Measurements from ENCODE around the gene DNAH10.

DNAH10 gene

DNA sequence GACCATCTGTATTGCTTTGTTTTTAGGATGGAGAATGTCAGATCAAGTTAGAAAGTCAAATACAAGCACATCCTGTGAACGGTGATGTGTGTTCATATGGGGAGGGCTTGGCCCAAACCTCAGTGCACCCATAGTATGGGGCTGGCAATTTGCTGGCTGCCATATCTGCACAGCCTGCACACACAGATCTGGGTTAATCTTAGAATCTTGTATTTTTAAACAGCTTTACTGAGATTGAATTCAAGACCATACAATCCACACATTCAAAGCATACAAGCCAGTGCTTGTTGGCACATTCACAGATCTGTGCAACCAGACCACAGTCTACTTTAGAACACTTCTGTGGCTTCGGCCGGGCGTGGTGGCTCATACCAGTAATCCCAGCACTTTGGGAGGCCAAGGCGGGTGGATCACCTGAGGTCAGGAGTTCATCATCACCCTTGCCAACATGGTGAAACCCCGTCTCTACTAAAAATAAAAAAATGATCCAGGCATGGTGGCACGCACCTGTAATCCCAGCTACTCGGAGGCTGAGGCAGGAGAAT is 120.1 kb downstream of the DNAH10 start:
- no peak for DNase-seq (ENCODE audit: low read depth, low spot score)

- DNase-seq (ENCODE audit: low read depth, low spot score) = no peak
Measured at GRCh38 chr12:123886258-123886657, 124.2 kb downstream of the DNAH10 start.

DNA sequence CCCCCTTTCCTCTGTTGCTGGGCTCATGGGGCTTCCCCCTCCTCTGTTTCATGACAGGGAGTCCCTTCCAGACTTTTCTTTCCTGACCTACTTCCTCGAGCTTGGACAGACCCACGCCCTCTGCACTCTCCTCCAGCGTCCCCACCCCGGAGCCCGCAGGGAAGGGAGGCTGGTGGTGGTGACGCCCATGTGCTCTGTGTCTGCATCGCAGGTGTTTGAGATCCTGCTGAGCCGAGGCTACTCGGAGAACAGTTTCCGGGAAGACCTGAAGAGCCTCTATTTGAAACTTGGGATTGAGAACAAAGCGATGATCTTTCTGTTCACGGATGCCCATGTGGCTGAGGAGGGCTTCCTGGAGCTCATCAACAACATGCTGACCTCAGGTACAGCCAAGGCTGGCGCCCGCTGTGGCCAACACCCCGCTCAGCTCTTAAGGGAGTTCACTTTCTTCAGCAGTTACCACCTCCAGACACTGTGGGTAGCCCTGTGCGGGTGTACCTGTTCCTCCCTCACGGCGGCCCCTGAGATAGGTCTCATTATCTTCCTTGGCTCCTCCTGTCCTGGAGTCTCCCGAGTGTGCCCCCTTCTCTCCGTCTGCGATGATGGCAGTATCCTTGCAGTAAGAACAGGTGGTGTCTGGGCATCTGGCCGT is 125.0 kb downstream of the DNAH10 start:
- DNase-seq (ENCODE audit: low read depth, low spot score) = no peak

GRCh38 chr12:123888989-123889388 is 126.9 kb downstream of the DNAH10 start:
- no peak for DNase-seq (ENCODE audit: low read depth, low spot score)

DNA sequence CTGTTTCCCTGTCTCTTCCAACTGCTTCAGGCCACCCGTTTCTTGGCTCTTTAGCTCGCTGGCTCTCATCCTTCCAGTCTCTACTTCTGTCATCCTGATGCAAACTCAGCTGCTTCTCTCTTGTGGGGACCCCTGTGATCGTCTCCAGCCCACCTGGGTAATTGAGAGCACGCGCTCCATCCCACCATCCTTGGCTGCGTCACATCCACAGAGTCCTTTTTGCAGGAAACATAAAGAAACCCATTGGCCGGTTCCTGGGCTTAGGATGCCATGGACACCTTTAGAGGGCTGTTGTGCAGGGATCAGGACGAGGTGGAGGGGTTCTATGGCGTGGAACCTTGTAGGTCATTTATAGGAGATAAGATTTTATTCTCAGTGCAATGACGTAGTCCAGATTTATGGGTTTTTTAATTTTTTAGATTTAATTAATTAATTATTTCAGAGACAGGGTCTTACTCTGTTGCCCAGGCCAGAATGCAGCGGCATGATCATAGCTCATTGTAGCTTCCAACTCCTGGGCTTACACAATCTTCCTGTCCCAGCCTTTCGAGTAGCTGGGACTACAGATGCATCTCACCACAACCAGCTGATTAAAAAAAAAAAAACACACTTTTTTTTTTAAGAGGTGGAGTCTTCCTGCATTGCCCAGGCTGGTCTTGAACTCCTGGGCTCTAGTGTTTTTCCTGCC is 127.9 kb downstream of the DNAH10 start:
- DNase-seq (ENCODE audit: low read depth, low spot score) = no peak

- DNase-seq (ENCODE audit: low read depth, low spot score) = no peak
Measured at GRCh38 chr12:123890536-123890902, 128.4 kb downstream of the DNAH10 start.

DNA sequence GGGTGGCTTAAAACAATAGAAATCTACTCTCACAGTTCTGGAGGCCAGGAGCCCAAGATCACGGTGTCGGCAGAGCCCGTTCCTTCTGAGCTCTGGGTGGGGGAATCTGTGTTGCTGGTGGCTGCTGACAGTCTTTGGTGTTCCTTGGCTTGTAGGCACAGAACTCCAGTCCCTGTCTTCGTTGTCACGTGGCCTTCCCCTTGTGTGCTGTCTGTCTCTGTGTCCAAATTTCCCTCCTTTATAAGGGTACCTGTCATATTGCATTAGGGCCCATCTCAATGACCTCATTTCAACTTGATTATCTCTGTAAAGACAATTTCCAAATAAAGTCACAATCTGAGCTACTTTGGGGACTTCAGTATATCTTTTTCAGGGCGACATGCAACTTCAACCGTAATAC is 128.9 kb downstream of the DNAH10 start:
- DNase-seq (ENCODE audit: low read depth, low spot score) = no peak

DNA sequence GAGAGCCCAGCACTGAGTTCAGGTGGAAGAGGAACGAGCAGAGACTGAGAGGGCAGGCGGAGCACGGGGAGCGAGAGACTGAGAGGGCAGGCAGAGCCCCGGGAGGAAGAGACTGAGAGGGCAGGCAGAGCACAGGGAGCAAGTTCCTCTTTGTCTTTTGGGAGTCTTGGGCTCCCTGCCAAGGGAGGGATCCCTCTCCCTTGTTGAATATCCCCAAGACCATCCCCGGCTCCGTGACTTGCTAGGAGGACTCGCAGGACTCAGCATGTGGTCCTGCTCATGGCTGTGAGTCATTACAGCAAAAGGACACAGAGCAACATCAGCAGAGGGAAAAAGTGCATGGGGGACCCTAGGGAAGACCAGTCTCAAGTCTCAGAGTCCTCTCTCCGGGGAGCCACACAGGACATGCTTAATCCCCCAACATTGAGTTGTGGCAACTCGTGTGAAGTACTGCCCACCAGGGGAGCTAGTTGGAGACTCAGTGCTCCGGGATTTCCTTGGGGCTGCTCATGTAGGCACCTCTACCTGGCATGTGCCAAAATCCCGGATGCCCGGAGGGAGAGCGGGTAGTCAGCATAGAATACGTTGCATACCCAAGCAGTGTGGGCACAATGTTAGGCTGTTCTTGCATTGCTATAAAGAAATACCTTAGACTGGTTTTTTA is 129.5 kb downstream of the DNAH10 start:
- no peak for DNase-seq (ENCODE audit: low read depth, low spot score)

GRCh38 chr12:123892180-123892559 is 130.1 kb downstream of the DNAH10 start:
- DNase-seq (ENCODE audit: low read depth, low spot score) = no peak

DNA sequence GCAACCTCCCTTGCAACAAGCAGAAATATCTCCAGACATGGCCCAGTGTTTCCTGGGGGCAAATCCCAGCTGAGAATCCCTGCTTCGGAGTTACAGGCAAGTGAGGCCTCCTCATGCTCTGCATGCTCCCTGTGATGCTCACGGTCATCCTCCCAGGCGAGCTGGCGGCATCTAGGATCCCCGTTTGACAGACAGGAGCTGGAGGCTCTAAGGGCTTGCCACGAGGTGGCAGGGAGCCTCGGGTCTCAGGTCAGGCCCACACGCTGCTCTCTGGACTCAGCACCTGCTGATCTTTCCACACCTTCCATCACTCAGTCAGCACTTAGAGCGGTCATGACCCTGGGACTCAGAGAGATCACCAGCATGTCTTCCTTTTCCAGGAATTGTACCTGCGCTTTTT is 130.8 kb downstream of the DNAH10 start:
- no peak for DNase-seq (ENCODE audit: low read depth, low spot score)

DNA sequence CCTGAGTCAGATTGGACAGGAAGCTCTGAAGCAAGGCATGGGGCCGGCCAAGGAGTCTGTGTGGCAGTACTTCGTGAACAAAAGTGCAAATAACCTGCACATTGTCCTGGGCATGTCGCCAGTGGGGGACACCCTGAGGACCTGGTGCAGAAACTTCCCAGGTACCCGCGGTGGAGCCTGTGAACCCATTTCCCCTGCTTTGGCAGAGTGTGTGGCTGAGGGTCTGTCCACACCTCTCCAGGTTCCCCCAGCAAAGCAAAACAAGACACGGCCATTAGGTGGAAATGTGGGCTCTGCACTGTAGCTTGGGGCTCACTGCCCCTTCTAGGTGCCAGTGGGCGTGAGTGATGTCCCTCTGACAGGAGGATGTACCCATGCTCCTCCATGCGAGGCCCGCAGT is 131.2 kb downstream of the DNAH10 start:
- no peak for DNase-seq (ENCODE audit: low read depth, low spot score)

DNA sequence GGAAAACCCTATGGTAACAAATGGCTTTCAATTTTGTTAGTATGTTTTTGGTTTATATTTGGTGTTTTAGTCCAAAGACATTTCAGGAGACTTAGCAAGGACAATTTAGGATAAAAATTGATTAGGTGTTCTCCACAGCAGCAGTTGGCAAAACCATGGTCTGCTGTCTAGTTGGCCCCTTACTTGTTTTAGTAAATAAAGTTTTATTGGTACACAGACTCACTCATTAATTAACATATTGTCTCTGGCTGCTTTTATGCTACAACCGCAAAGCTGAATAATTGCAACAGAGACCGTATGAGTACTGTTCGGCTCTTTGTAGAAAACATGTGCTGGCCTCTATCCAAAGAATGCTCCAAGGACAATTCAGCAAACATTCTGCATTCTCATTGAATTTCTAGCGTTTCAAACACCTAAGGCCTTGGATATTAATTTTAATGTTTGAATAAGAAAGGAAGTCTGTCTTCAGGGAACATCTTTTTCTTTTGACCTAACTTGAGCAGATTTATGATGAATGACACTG is 132.8 kb downstream of the DNAH10 start:
- no peak for DNase-seq (ENCODE audit: low read depth, low spot score)

DNA sequence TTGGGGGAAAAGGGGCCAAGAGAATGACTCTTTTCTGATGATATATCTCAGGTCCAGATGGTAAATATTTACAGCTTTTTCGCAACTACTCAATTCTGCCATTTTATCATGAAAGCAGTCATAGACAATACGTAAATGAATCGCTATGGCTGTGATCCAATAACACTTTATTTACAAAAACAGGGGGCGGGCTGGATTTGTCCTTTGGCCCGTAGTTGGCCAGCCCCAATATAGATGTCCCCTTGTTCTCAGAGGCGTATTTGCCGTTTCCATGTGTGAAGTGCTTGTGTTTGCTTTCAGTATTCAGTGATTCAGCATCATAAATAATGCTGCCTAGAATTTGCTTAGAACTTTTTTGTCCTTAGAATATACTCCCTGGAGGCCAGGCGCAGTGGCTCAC is 133.3 kb downstream of the DNAH10 start:
- no peak for DNase-seq (ENCODE audit: low read depth, low spot score)

DNA sequence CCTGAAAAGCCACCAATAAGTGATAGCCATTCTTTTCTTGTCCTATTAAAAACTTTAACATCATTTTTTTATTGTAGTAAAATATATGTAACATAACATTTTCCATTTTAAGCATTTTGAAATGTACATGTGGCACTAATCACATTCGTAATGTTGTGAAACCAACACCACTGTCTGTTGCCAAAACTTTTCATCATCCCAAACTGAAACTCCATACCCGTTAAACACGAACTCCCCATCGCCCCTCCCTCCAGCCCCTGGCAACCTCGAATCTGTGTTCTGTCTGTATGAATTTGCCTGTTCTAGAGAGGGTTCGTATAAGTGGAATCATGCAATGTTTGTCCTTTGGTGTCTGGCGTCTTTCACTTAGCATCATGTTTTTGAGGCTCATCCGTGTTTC is 134.7 kb downstream of the DNAH10 start:
- no peak for DNase-seq (ENCODE audit: low read depth, low spot score)

DNA sequence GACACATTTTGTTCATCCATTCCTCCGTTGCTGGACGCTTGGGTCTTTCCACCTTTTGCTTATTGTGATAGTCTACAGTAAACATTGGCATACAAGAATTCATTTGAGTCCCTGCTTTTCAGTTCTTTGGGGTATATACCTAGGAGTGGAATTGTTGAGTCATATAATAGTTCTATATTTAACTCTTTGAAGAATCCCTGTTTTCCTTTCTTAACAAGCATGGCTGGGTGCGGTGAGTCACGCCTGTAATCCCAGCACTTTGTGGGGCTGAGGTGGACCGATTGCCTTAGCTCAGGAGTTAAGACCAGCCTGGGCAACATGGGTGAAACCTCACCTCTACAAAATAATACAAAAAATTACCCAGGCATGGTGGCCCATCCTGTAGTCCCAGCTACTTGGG is 135.1 kb downstream of the DNAH10 start:
- no peak for DNase-seq (ENCODE audit: low read depth, low spot score)

- DNase-seq (ENCODE audit: low read depth, low spot score) = no peak
Measured at GRCh38 chr12:123898673-123899072, 136.6 kb downstream of the DNAH10 start.

DNA sequence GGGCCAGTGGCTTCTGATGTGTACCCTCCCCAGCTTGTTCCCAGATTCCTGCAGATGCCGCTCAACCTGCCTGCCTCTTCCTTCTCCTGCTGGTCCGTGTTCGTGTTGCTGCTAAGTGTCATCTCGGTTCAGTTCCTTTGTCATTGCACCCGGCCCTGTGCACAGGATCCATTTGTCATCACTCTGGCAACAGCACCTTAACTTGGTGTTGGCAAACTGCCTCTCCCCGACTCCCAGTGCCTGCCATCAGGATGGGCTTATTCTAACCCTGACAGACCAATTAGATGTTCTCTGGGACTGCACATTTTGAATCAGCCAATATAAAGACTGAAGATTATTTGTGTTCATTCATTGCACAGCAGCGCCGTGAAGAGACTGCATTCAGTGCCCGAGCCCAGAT is 137.3 kb downstream of the DNAH10 start:
- no peak for DNase-seq (ENCODE audit: low read depth, low spot score)

DNA sequence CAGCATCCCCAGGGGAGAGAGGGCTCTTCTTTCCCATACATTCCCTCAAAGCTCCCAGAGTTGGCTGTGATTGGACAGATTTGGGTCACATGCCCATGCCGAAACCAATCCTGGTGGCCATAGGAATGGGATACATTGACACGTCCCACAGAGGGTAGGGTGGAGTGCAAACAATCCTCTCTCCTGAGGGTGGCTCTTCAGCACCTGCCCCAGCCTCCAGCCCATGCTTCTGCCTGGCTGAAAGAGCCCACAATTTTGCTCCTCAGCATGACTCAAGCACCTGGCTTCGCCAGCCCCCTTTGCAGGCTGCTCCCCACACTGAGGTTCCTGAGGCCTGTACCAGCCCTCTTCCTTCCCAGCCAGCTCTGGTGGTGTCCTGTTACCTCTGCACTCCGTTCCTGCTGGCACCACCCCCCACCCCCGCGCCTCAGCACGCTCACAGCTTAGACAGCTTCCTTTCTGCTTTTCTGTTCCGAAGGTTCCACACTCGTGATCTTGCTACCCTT is 138.8 kb downstream of the DNAH10 start:
- no peak for DNase-seq (ENCODE audit: low read depth, low spot score)

- no peak for DNase-seq (ENCODE audit: low read depth, low spot score)
Measured at GRCh38 chr12:123902821-123903220, 140.7 kb downstream of the DNAH10 start.

DNA sequence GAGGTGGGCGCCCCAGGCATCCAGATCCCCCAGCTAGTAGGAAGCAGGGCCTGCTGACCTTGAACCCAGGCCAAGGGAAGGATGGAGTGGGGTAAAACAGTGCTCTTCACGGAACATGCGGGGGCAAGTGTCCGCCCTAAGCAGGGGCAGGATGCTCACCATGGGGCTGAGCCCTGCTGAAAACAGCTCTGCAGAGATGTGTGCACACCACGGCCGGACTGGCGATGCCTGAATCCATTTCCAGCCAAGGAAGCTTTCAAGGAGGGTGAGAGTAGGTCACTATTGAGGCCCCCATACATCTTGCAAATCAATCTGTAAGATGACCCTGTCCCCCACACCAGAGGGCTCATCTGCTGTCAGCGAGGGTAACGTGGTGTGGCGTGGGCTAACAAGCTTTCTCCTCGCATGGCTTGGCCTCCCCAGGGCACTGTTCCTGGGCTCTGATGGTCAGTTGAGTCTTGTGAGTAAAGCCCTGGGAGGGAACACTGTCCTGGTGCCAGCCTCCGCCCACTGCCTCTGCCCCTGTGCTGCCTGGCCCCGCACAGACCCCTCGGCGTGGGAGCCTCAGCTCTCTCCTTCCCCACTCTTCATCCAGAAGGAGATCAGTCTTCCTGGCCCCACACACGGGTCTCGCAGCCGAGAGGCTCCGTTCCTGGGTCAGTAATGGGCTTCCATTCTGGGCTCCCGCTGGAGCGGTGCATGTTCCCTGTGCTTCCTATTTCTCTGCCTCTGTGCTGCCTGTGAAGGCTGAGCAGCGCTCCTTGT is 141.4 kb downstream of the DNAH10 start:
- DNase-seq (ENCODE audit: low read depth, low spot score) = no peak

DNA sequence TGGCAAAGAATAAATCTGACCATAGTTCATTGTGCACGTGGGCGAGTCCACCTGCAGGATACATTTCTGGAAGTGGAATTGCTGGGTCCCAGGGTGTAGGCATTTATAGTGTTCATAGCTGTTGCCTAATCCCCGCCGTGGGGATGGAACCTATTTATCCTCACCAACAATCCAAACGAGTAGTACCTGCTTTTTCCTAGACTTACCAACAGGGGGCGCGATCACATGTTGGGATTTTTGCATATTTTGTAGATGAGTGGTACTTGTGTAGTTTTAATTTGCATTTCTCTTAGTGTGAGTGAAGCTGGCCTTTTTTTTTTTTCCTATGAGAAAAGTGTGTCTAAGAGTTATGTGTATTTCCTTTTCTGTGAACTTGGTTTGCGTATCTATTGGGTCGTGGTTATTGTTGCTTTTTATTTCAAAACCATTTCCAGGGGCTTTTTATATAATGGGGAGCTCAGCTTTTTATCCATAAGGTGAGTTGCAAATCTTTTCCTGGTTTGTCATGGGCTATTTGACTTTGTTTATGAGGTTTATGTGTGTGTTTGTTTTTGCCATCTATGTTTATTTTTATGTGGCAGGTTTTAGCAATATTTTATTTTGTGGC is 143.3 kb downstream of the DNAH10 start:
- DNase-seq (ENCODE audit: low read depth, low spot score) = peak; percentile 52

Measured in activated CD4-positive, CD25-positive, alpha-beta regulatory T cell treated with anti-CD3 and anti-CD28 coated beads, Interleukin-2, amount 50 U/mL, for 16 hours (primary cell).